Caco-2 (cell line): ENCODE results near the gene ODAD2. TPM values are rescaled to one million over a fixed set of nuclear protein-coding genes. Genes with fewer than 3 reads are reported as not detected.

Experiments
- BruUV-seq: library from RNA; stranded (reverse); fragments of 400-500 nt; replicated peaks from 2 replicates; lab custom pipeline; 2021; lab: Mats Ljungman, UMichigan
- CTCF ChIA-PET: fragments of 300-600 bp; sonication (Branson Sonifier 250); formaldehyde crosslinking; loops from one replicate; lab custom pipeline; 2022; ENCODE audit warnings: antibody characterized with exemption; lab: Charles Lee
- POLR2A ChIA-PET: fragments of 300-600 bp; sonication (Branson Sonifier 250); formaldehyde crosslinking; loops from one replicate; lab custom pipeline; 2022; ENCODE audit warnings: antibody characterized with exemption; lab: Charles Lee
- DNase-seq, 2 experiments: peaks; one replicate each; pipeline versions ENCODE4 v3.0.0 to v3.0.0-alpha.2; 2020 to 2022
- H3K27me3 ChIP-seq: replicated peaks from 2 replicates; pipeline ENCODE4 v1.6.0; 2011; ENCODE audit warnings: low read length; ENCODE audit not compliant: control insufficient read depth, insufficient read depth
- H3K36me3 ChIP-seq: 2 replicates; pipeline ENCODE4 v1.5.1; 2011; ENCODE audit warnings: low read length; ENCODE audit not compliant: control insufficient read depth, insufficient read depth
- H3K4me1 ChIP-seq: fragments of 250-450 bp; sonication (Bioruptor Pico); 2 replicates; pipeline ENCODE4 v1.5.1; 2020; ENCODE audit warnings: mild to moderate bottlenecking
- H3K4me3 ChIP-seq: 2 replicates; pipeline ENCODE4 v1.5.1; 2011; ENCODE audit warnings: low read depth, mild to moderate bottlenecking, control low read depth, low read length
- H3K9me3 ChIP-seq: fragments of 250-450 bp; sonication (Bioruptor Pico); 2 replicates; pipeline ENCODE4 v1.5.1; 2020; ENCODE audit warnings: mild to moderate bottlenecking, moderate library complexity
- H3K27ac Mint-ChIP-seq: one replicate; pipeline ENCODE4 v1.8.0; 2022; ENCODE audit warnings: mixed read lengths; ENCODE audit not compliant: unreplicated experiment
- H3K27me3 Mint-ChIP-seq: one replicate; pipeline ENCODE4 v1.8.0; 2022; ENCODE audit warnings: mixed read lengths; ENCODE audit not compliant: insufficient read depth, unreplicated experiment
- H3K36me3 Mint-ChIP-seq: one replicate; pipeline ENCODE4 v1.8.0; 2022; ENCODE audit warnings: mild to moderate bottlenecking, mixed read lengths; ENCODE audit not compliant: insufficient read depth, unreplicated experiment
- H3K4me1 Mint-ChIP-seq: one replicate; pipeline ENCODE4 v1.8.0; 2022; ENCODE audit warnings: low read depth, mixed read lengths; ENCODE audit not compliant: unreplicated experiment
- H3K4me3 Mint-ChIP-seq: one replicate; pipeline ENCODE4 v1.8.0; 2022; ENCODE audit warnings: mild to moderate bottlenecking, moderate library complexity, mixed read lengths; ENCODE audit not compliant: unreplicated experiment
- H3K9me3 Mint-ChIP-seq: one replicate; pipeline ENCODE4 v1.8.0; 2022; ENCODE audit warnings: mixed read lengths; ENCODE audit not compliant: unreplicated experiment
- CTCF ChIP-seq, 2 experiments: fragments of 200-600 bp in 1 of 2; IDR thresholded peaks; 1 replicate in 1 of 2; 2 replicates in 1 of 2; pipeline versions ENCODE4 v1.5.1 to v1.8.0; 2011 to 2022; ENCODE audit warnings: antibody characterized with exemption in 1 of 2, control low read depth in 1 of 2, inconsistent platforms in 1 of 2, low read depth in 1 of 2, low read length in 1 of 2, mild to moderate bottlenecking in 1 of 2, moderate library complexity in 1 of 2; ENCODE audit not compliant: insufficient read depth in 1 of 2, severe bottlenecking in 1 of 2, unreplicated experiment in 1 of 2
- intact Hi-C: fragments of 100-400 bp; cut with micrococcal nuclease; formaldehyde crosslinking; loops from one replicate; pipeline ENCODE4 v1.10.0; 2022; ENCODE audit not compliant: unreplicated experiment
- total RNA-seq: library from RNA; stranded (reverse); gene quantifications from 2 replicates; pipeline ENCODE4 v1.2.3, GENCODE V29; 2022

The ODAD2 gene
- total RNA-seq, 1 experiment from 2014 or later, result not detected

GRCh38 chr10:27899058-27899457 is 99.8 kb downstream of the ODAD2 start:
- peaks cover 15% of the 10 kb centered on the region for H3K27me3 Mint-ChIP-seq
- H3K9me3 Mint-ChIP-seq, result peaks cover 10% of the 10 kb centered on the region
- Histone ChIP-seq H3K27me3 (no peaks in the 10 kb centered on the region), H3K9me3 (no peaks in the 10 kb centered on the region), H3K4me3 (no peak overlapping the region), H3K4me1 (peaks cover 10% of the 10 kb centered on the region; the same call in 1 of the 2 replicates), H3K36me3 (no peaks in the 10 kb centered on the region)
- no TSS peak for BruUV-seq
- no peak for DNase-seq
- no peak overlapping the region for H3K27ac Mint-ChIP-seq
- no peak for TF ChIP-seq CTCF (IDR thresholded peaks at IDR 0.05; ENCODE audit: insufficient read depth in 1 of 2, low read depth in 1 of 2, low read length in 1 of 2, severe bottlenecking in 1 of 2, unreplicated experiment in 1 of 2)
- ChIA-PET CTCF (no interaction called here), POLR2A (no interaction called here)
- intact Hi-C loops, result no loop called here
- H3K4me1 Mint-ChIP-seq, result no peaks in the 10 kb centered on the region
- H3K4me3 Mint-ChIP-seq, result no peak overlapping the region
- no peaks in the 10 kb centered on the region for H3K36me3 Mint-ChIP-seq

- no peak overlapping the region for H3K4me3 ChIP-seq
- Mint-ChIP-seq H3K4me1 (no peaks in the 10 kb centered on the region), H3K27me3 (peaks cover 17% of the 10 kb centered on the region), H3K4me3 (no peak overlapping the region), H3K9me3 (no peaks in the 10 kb centered on the region), H3K36me3 (no peaks in the 10 kb centered on the region), H3K27ac (no peak overlapping the region)
- no peaks in the 10 kb centered on the region for H3K4me1 ChIP-seq
- no peaks in the 10 kb centered on the region for H3K36me3 ChIP-seq
- intact Hi-C loops, result no loop called here
- TF ChIP-seq CTCF (IDR thresholded peaks at IDR 0.05; ENCODE audit: insufficient read depth in 1 of 2, low read depth in 1 of 2, low read length in 1 of 2, severe bottlenecking in 1 of 2, unreplicated experiment in 1 of 2), result no peak
- no peaks in the 10 kb centered on the region for H3K9me3 ChIP-seq
- H3K27me3 ChIP-seq, result no peaks in the 10 kb centered on the region
- BruUV-seq, result no TSS peak
- POLR2A ChIA-PET, result no interaction called here
- no peak for DNase-seq
- CTCF ChIA-PET, result no interaction called here
These were observed 105.4 kb downstream of the ODAD2 start for GRCh38 chr10:27893358-27893954.

GRCh38 chr10:27890971-27891370 is 107.9 kb downstream of the ODAD2 start:
- no peaks in the 10 kb centered on the region for H3K4me1 Mint-ChIP-seq
- Histone ChIP-seq H3K4me3 (no peak overlapping the region), H3K27me3 (no peaks in the 10 kb centered on the region), H3K9me3 (no peaks in the 10 kb centered on the region), H3K36me3 (no peaks in the 10 kb centered on the region), H3K4me1 (no peaks in the 10 kb centered on the region)
- no TSS peak for BruUV-seq
- no peak overlapping the region for H3K27ac Mint-ChIP-seq
- no peaks in the 10 kb centered on the region for H3K36me3 Mint-ChIP-seq
- peaks cover 16% of the 10 kb centered on the region for H3K27me3 Mint-ChIP-seq
- no peak overlapping the region for H3K4me3 Mint-ChIP-seq
- no peak for DNase-seq
- intact Hi-C loops, result no loop called here
- no peak for TF ChIP-seq CTCF (IDR thresholded peaks at IDR 0.05; ENCODE audit: insufficient read depth in 1 of 2, low read depth in 1 of 2, low read length in 1 of 2, severe bottlenecking in 1 of 2, unreplicated experiment in 1 of 2)
- ChIA-PET CTCF (no interaction called here), POLR2A (no interaction called here)
- H3K9me3 Mint-ChIP-seq, result no peaks in the 10 kb centered on the region
